GM18519 (cell line): ENCODE data around the gene C1R.
"Not testable (repeated sequence)": the region's sequence is repeated elsewhere in the genome, so short reads cannot be mapped to it uniquely, and the experiment has no call there.

Experiments
- ATAC-seq: cut with Tn5 transposase; IDR thresholded peaks from one replicate; pipeline ENCODE4 v1.9.1; 2021; ENCODE audit warnings: mild to moderate bottlenecking, moderate library complexity; ENCODE audit not compliant: unreplicated experiment, low FRiP score

C1R gene

GRCh38 chr12:7046383-7047105 is 45.7 kb downstream of the C1R start:
- no peak for ATAC-seq

GRCh38 chr12:7045913-7046312 is 46.3 kb downstream of the C1R start:
- ATAC-seq, result no peak

GRCh38 chr12:7042842-7043241 is 49.4 kb downstream of the C1R start:
- ATAC-seq, result no peak

- ATAC-seq, result no peak
Observed at GRCh38 chr12:7039403-7039802, 52.8 kb downstream of the C1R start.

- no peak for ATAC-seq
Observed at GRCh38 chr12:7038591-7038990, 53.7 kb downstream of the C1R start.

GRCh38 chr12:7037411-7037810 is 54.8 kb downstream of the C1R start:
- ATAC-seq, result not testable (repeated sequence)

- no peak for ATAC-seq
Observed at GRCh38 chr12:7035463-7035862, 56.8 kb downstream of the C1R start.

- no peak for ATAC-seq
Observed at GRCh38 chr12:7034464-7034863, 57.8 kb downstream of the C1R start.

- no peak for ATAC-seq
Observed at GRCh38 chr12:7032990-7033389, 59.3 kb downstream of the C1R start.

- ATAC-seq, result no peak
Observed at GRCh38 chr12:7031306-7031705, 60.9 kb downstream of the C1R start.
